Skeletal muscle tissue (tissue), 4 donors: ENCODE measurements around the gene MEG3. TPM values are rescaled to one million over a fixed set of nuclear protein-coding genes. Genes with fewer than 3 reads are reported as not detected.

Source experiments
- H3K27ac ChIP-seq: one replicate; pipeline ENCODE4 v1.7.0; 2013; ENCODE audit warnings: mild to moderate bottlenecking, low read depth, low read length, inconsistent platforms
- H3K27me3 ChIP-seq, 3 donors: one replicate each; pipeline ENCODE4 v1.7.0; 2013; ENCODE audit warnings: low read length in 3 of 3; ENCODE audit not compliant: control insufficient read depth in 3 of 3, insufficient read depth in 3 of 3
- H3K36me3 ChIP-seq, 3 donors: one replicate each; pipeline ENCODE4 v1.7.0; 2013; ENCODE audit warnings: low read length in 3 of 3; ENCODE audit not compliant: control insufficient read depth in 3 of 3, insufficient read depth in 3 of 3
- H3K4me1 ChIP-seq, 3 donors: one replicate each; pipeline ENCODE4 v1.7.0; 2013; ENCODE audit warnings: low read length in 3 of 3, mild to moderate bottlenecking in 3 of 3; ENCODE audit not compliant: control insufficient read depth in 3 of 3, insufficient read depth in 3 of 3
- H3K4me3 ChIP-seq, 3 donors: one replicate each; pipeline ENCODE4 v1.7.0; 2013; ENCODE audit warnings: low read length in 3 of 3
- H3K9ac ChIP-seq, 3 donors: one replicate each; pipeline ENCODE4 v1.7.0; 2013; ENCODE audit warnings: low read length in 3 of 3, mild to moderate bottlenecking in 3 of 3, moderate library complexity in 2 of 3, low read depth in 1 of 3
- H3K9me3 ChIP-seq, 3 donors: one replicate each; pipeline ENCODE4 v1.7.0; 2013; ENCODE audit warnings: low read length in 3 of 3; ENCODE audit not compliant: control insufficient read depth in 3 of 3
- total RNA-seq: library from RNA; depleted of rRNA; stranded (reverse); fragments of >200 nt; gene quantifications from one replicate; pipeline ENCODE4 v1.2.3, GENCODE V29; 2014
- donor health status: Osteomylitis.

Gene MEG3
- total RNA-seq, 1 donor from 2014 or later, result 587 TPM

DNA sequence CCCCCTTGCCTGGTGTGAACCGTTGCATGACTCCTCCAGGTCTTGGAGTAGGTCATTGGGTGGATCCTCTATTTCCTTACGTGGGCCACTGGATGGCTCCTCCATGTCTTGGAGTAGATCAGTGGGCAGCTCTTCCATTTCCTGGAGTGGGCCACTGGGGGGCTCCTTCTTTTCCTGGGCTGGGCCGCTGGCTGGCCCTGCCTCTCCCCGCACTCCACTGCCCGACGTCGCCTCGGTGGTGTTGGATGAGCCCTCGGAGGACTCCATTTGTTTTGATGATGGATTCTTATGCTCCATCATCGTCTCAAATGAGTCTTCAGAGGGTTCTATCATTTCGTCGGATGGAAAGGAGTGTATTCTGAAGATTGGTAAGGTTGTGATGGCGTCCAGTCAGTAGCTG is 58.5 kb downstream of the MEG3 start:
- H3K4me1 ChIP-seq, result peaks cover 0 to 9% (median 6%) of the 10 kb centered on the region in 3 donors

DNA sequence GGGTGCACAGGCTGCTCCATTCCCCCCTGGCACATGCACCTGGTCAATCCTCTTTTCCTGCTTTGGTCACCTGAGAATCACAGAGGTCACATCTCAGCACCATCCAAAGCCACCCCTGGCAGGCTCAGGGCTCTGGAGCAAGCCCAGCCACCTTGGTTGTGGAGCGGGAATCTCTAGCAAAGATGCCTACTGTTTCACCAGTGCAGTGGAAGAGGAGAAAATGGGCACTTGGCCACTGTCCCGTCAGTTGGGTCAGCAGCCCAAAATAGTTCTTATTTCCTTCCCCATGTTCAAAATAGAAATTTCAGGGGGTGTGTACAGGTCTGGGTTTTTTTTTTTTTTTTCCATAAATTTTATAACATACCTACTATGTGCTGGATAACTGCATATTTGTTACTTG is 59.3 kb downstream of the MEG3 start:
- Histone ChIP-seq H3K36me3 (peaks cover 0 to 7% (median 2%) of the 10 kb centered on the region in 3 donors), H3K9ac (no peak overlapping the region), H3K4me1 (peaks cover 0 to 9% (median 6%) of the 10 kb centered on the region in 3 donors), H3K27ac (no peak overlapping the region), H3K9me3 (peaks cover 0 to 7% (median 2%) of the 10 kb centered on the region in 3 donors), H3K27me3 (peaks cover 0 to 4% (median 3%) of the 10 kb centered on the region in 3 donors), H3K4me3 (no peak overlapping the region)

More for the DNA sequence above, 58.5 kb downstream of the MEG3 start:
- Histone ChIP-seq H3K9ac (no peak overlapping the region), H3K27me3 (peaks cover 0 to 4% (median 3%) of the 10 kb centered on the region in 3 donors), H3K27ac (no peak overlapping the region), H3K36me3 (peaks cover 0 to 4% (median 2%) of the 10 kb centered on the region in 3 donors), H3K9me3 (peaks cover 0 to 7% (median 2%) of the 10 kb centered on the region in 3 donors), H3K4me3 (no peak overlapping the region)

- Histone ChIP-seq H3K4me1 (peaks cover 0 to 9% (median 6%) of the 10 kb centered on the region in 3 donors), H3K9me3 (peaks cover 0 to 7% (median 2%) of the 10 kb centered on the region in 3 donors), H3K4me3 (no peak overlapping the region), H3K27ac (no peak overlapping the region), H3K36me3 (peaks cover 0 to 7% (median 2%) of the 10 kb centered on the region in 3 donors), H3K27me3 (peaks cover 0 to 4% (median 3%) of the 10 kb centered on the region in 3 donors), H3K9ac (no peak overlapping the region)
Measured at GRCh38 chr14:100885617-100886016, 59.7 kb downstream of the MEG3 start.

- Histone ChIP-seq H3K27me3 (peaks cover 0 to 4% (median 3%) of the 10 kb centered on the region in 3 donors), H3K4me1 (peaks cover 0 to 9% (median 6%) of the 10 kb centered on the region in 3 donors), H3K4me3 (no peak overlapping the region), H3K9ac (no peak overlapping the region), H3K36me3 (peaks cover 0 to 5% (median 2%) of the 10 kb centered on the region in 3 donors), H3K9me3 (peaks cover 0 to 2% (median 2%) of the 10 kb centered on the region in 3 donors), H3K27ac (no peak overlapping the region)
Measured at GRCh38 chr14:100887728-100888335, 61.9 kb downstream of the MEG3 start.

- Histone ChIP-seq H3K4me3 (no peak overlapping the region), H3K4me1 (peaks cover 0 to 9% (median 6%) of the 10 kb centered on the region in 3 donors), H3K9ac (no peak overlapping the region), H3K27me3 (peaks cover 0 to 4% (median 0%) of the 10 kb centered on the region in 3 donors), H3K36me3 (peaks cover 0 to 5% (median 0%) of the 10 kb centered on the region in 3 donors), H3K9me3 (no peaks in the 10 kb centered on the region), H3K27ac (no peak overlapping the region)
Measured at GRCh38 chr14:100888789-100889315, 62.9 kb downstream of the MEG3 start.

GRCh38 chr14:100889641-100890040 is 63.7 kb downstream of the MEG3 start:
- peaks cover 0 to 4% (median 0%) of the 10 kb centered on the region in 3 donors for H3K27me3 ChIP-seq
- H3K36me3 ChIP-seq, result peaks cover 0 to 3% (median 0%) of the 10 kb centered on the region in 3 donors
- H3K4me1 ChIP-seq, result peaks cover 0 to 9% (median 6%) of the 10 kb centered on the region in 3 donors
- no peaks in the 10 kb centered on the region for H3K9me3 ChIP-seq
- H3K27ac ChIP-seq, result no peak overlapping the region
- no peak overlapping the region for H3K4me3 ChIP-seq
- no peak overlapping the region for H3K9ac ChIP-seq

DNA sequence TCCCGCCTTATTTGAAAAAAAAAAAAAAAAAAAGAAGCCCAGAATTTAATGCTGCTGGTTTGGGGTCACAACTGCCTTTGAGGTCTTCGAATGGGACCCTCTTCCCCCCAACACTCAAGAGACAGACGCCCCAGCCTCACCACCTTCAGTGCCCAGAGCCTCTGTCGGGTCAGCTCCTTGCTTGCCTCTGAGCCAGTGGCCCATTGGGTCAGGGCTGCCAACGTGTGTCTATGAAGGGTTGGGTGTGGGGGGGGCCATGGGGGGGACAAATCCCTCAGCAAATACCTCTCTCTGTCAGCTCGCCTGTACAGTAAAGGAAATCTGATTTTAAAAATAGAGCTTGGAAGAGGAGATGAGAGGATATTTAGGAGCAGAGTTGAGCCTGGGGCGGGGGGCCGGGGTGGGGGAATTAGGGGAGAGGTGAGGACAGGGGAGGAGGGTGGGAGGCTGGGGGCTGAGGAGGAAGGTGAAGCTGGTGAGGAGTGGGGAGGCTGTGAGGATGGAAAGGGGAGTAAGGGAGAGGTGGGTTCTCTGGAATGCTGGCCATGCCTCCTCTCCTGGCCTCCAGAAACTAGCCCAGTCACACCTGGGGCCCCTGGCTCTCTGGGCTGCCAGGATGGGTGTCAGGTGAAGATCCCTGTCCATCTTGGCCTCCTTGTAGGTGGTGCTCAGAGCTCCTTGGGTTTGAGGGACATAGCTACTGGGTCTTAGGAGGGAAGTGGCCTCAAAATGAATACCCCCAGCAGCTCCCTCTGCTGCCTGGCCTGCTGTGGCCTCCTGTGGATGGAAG is 64.3 kb downstream of the MEG3 start:
- H3K27me3 ChIP-seq, result no peaks in the 10 kb centered on the region
- H3K36me3 ChIP-seq, result peaks cover 0 to 3% (median 0%) of the 10 kb centered on the region in 3 donors
- H3K4me3 ChIP-seq, result no peak overlapping the region
- no peak overlapping the region for H3K9ac ChIP-seq
- peaks cover 0 to 4% (median 3%) of the 10 kb centered on the region in 3 donors for H3K4me1 ChIP-seq
- H3K9me3 ChIP-seq, result no peaks in the 10 kb centered on the region
- no peak overlapping the region for H3K27ac ChIP-seq

DNA sequence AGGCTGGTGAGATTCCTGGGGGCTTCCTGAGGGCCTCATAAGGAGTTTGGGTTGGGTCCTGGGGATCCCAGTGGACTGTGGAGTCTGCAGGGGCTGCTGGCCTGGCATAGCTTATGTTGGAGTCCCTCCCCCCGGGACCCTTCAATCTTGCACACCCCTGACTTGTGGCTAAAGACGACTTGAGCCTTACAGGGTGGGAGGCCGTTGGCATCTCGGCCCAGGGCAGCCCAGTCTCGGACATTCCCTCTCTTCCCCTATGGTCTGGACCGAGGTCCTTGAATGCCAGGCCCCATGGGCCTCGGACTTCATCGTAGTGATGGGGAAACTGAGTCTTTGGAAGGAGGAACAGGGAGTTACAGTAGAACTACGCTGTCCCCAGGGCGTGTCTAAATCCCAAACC is 65.1 kb downstream of the MEG3 start:
- peaks cover 0 to 3% (median 0%) of the 10 kb centered on the region in 3 donors for H3K36me3 ChIP-seq
- H3K4me1 ChIP-seq, result peaks cover 0 to 2% (median under 1%) of the 10 kb centered on the region in 3 donors
- no peak overlapping the region for H3K27ac ChIP-seq
- no peak overlapping the region for H3K4me3 ChIP-seq
- no peak overlapping the region for H3K9ac ChIP-seq
- H3K27me3 ChIP-seq, result peaks cover 0 to 2% (median 0%) of the 10 kb centered on the region in 3 donors
- H3K9me3 ChIP-seq, result no peaks in the 10 kb centered on the region

- Histone ChIP-seq H3K36me3 (peaks cover 0 to 3% (median 0%) of the 10 kb centered on the region in 3 donors), H3K4me3 (no peak overlapping the region), H3K9ac (no peak overlapping the region), H3K27me3 (peaks cover 0 to 8% (median 0%) of the 10 kb centered on the region in 3 donors), H3K9me3 (no peaks in the 10 kb centered on the region), H3K4me1 (peaks cover 0 to 6% (median 4%) of the 10 kb centered on the region in 3 donors), H3K27ac (no peak overlapping the region)
Measured at GRCh38 chr14:100891501-100892445, 65.9 kb downstream of the MEG3 start.
